ACC112 (cell line): ENCODE measurements around the gene UBAP2.
A peak's percentile ranks its signal among the peaks of the same experiment; 100 is the strongest.

Experiments
- H2AFZ ChIP-seq: fragments of 200-600 bp; sonication (generic); one replicate; pipeline ENCODE4 v1.6.0; 2017; ENCODE audit warnings: antibody characterized with exemption, low read length; ENCODE audit not compliant: unreplicated experiment
- H3K27ac ChIP-seq: fragments of 200-600 bp; sonication (generic); 2 replicates; pipeline ENCODE4 v1.5.1; 2014; ENCODE audit warnings: low read depth, mild to moderate bottlenecking, antibody characterized with exemption, low read length, moderate library complexity
- H3K27me3 ChIP-seq: fragments of 200-600 bp; sonication (generic); 2 replicates; pipeline ENCODE4 v1.6.1; 2014; ENCODE audit warnings: mild to moderate bottlenecking, antibody characterized with exemption, low read length, moderate library complexity, mixed read lengths; ENCODE audit not compliant: insufficient read depth
- H3K36me3 ChIP-seq: fragments of 200-600 bp; sonication (generic); 2 replicates; pipeline ENCODE4 v1.6.1; 2016; ENCODE audit warnings: mild to moderate bottlenecking, antibody characterized with exemption, low read length, moderate library complexity, mixed read lengths; ENCODE audit not compliant: insufficient read depth
- H3K4me1 ChIP-seq: fragments of 200-600 bp; sonication (generic); one replicate; pipeline ENCODE4 v1.6.1; 2016; ENCODE audit warnings: low read length, mixed read lengths; ENCODE audit not compliant: insufficient read depth, unreplicated experiment, control insufficient read depth
- H3K4me3 ChIP-seq: fragments of 200-600 bp; sonication (generic); 2 replicates; pipeline ENCODE4 v1.5.1; 2014; ENCODE audit warnings: mild to moderate bottlenecking, low read depth, low read length
- H3K79me2 ChIP-seq: fragments of 200-600 bp; sonication (generic); one replicate; pipeline ENCODE4 v1.6.0; 2016; ENCODE audit warnings: low read length; ENCODE audit not compliant: control insufficient read depth, unreplicated experiment, insufficient read depth

The UBAP2 gene

DNA sequence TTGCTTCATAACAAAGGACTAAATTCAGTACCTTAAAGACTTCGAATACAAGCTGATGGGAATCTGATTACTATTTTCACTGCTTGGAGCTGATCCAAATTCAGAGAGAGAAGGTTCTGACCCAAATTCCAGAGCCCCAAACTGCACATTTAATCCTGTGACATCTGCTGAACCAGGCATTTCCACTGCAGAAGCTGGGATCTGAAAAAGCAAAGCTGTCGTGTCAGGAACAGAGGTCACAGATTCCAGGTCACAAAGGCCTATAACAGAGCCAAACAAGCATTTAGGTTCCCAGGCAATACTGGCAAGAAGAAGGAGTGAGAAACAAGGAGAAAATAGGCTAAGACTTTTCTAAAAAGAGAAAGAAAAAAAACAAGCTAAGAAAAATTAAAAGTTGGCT lies 105.3 kb downstream of the UBAP2 start:
- H3K79me2 ChIP-seq: peaks cover 10% of the 10 kb centered on the region
- H3K4me3 ChIP-seq: no peak overlapping the region
- H2AFZ ChIP-seq: no peak overlapping the region
- H3K4me1 ChIP-seq: peaks cover 38% of the 10 kb centered on the region
- peaks cover 34% of the 10 kb centered on the region for H3K36me3 ChIP-seq
- H3K27ac ChIP-seq: peak overlapping the region; percentile 77
- no peaks in the 10 kb centered on the region for H3K27me3 ChIP-seq

DNA sequence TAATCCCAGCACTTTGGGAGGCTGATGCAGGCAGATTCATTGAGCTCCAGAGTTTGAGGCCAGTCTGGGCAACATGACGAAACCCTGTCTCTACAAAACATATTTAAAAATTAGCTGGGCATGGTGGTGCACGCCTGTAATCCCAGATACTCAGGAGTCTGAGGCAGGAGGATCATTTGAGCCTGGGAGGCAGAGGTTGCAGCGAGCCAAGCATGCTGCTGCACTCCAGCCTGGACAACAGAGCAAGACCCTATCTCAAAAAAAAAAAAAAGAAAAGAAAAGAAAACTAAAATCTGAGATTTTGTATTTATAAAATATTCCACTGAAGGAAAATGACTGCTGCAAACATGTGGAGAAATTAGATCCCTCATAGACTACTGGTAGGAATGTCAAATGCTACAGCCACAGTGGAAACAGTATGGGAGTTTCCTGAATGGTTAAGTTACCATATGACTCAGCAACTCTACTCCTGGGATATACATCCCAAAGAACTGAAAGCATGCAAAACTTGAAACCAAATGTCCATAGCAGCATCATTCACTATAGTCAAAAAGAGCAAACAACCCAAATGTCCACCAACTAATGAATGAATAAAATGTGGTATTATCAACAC lies 106.1 kb downstream of the UBAP2 start:
- no peak overlapping the region for H3K4me3 ChIP-seq
- H3K79me2 ChIP-seq: peaks cover 10% of the 10 kb centered on the region
- H2AFZ ChIP-seq: no peak overlapping the region
- H3K27ac ChIP-seq: peak overlapping the region; percentile 77
- peaks cover 31% of the 10 kb centered on the region for H3K4me1 ChIP-seq
- peaks cover 31% of the 10 kb centered on the region for H3K36me3 ChIP-seq
- H3K27me3 ChIP-seq: no peaks in the 10 kb centered on the region

DNA sequence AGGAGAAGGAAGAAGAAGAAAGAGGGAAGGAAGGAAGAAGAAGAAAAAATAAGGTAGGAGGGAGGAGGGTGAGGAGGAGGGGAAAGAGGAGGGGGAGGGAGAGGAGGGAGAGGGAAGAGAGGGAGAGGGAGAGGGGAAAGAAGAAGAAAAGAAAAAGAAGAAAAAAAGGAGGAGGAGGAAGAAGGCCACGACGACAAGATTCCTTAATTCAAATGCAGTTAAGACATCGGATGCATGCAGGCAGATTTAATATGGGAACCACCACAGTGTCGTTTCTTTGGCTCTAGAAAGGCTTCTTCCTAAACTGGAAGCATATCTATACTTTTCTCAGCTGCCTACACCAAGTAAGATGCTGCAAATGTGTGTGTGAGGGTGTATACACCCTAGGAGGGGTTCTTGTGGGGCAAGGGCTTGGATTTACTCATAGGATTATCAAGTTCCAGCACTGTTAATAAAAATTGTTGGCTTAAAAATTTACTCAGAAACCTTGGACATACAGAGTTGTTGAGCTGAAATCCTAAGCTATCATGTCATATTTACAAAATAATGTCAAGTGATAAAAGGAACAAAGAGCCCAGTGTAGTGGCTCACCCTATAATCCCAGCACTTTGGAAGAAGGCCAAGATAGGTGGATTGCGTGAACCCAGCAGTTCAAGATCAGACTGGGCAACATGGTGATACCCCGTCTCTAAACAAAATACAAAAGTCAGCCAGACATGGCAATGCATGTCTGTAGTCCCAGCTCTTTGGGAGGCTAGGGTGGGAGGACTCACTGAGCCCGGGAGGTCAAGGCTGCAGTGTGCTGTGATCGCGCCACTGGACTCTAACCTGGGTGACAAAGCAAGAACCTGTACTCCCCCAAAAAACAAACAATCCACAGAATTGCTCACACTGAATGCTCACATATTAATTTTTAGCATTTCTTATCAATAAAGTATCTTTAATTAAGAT lies 108.5 kb downstream of the UBAP2 start:
- H3K27me3 ChIP-seq: no peaks in the 10 kb centered on the region
- H3K27ac ChIP-seq: no peak overlapping the region
- H3K4me3 ChIP-seq: no peak overlapping the region
- peaks cover 37% of the 10 kb centered on the region for H3K36me3 ChIP-seq
- H2AFZ ChIP-seq: no peak overlapping the region
- H3K4me1 ChIP-seq: peaks cover 17% of the 10 kb centered on the region
- peaks cover 6% of the 10 kb centered on the region for H3K79me2 ChIP-seq

DNA sequence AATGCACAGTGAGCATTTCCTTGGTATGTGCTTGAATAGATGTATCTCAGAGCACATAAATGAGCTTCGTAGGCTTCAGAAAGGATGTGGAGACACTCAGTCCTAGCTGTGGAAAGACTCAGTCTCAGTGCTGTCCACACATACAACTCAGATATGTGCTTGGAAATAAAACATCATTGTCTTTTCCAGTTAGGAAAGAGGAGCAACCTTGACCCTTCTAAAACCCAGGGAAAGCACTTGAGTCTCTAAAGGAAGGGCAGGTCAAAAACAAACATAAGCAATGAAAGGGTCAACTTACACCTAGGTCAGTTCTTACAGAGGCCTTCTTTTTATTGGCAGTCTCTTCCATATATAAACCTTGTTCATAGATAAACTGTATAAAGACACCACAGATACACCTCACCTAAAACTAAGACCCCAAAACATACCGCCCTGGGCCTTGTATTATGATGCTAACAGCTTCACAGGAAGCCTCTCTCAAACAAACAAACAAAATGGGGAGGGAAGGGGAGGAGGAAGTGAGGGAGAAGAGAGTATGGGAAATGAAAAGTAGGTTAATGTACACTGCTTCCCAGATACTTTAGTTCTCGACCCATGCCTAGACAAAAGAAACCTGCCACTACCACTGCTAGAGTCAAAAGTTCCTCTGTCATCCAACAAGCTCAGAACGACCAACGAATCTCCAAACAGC lies 114.4 kb downstream of the UBAP2 start:
- H3K27me3 ChIP-seq: no peaks in the 10 kb centered on the region
- no peaks in the 10 kb centered on the region for H3K79me2 ChIP-seq
- H3K36me3 ChIP-seq: peaks cover 33% of the 10 kb centered on the region; the same call in 1 of the 2 replicates
- H3K4me3 ChIP-seq: no peak overlapping the region
- no peak overlapping the region for H3K27ac ChIP-seq
- H3K4me1 ChIP-seq: no peaks in the 10 kb centered on the region
- H2AFZ ChIP-seq: no peak overlapping the region

DNA sequence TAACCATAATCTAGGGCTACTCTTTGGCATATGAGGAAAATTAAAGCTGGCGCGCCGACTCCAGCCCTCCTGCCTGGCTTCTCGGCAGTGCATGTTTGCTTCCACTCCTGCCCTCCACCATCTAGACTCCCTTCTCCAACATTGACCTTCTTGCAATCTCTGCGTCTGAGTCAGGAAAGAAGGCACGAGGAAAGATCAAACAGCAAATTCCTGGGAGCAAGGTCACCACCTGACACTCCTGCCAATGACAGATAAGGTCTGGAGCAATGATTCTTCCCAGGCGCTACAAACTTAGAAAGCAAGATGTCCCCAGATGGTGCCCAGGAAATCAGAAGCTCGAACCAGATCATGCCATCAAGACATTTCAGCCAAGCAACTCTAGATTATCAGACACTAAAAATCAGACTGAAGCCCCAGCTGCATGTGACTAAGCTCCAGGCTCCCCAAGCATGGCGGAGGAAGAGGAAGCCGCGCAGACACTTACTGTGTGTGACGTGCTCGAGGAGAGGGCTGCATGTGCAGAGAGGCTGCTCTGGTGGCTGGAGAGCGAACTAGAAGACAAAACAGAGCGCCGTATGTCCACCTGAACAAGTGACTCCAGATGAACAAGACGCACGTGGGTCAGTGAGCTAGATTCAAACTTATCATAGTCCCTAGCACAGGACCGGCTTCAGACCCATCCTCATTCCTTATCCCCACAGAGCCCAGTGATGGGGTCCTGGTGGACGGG lies 116.4 kb downstream of the UBAP2 start:
- no peaks in the 10 kb centered on the region for H3K27me3 ChIP-seq
- peaks cover 36% of the 10 kb centered on the region; the same call in 1 of the 2 replicates for H3K36me3 ChIP-seq
- no peak overlapping the region for H3K4me3 ChIP-seq
- no peaks in the 10 kb centered on the region for H3K4me1 ChIP-seq
- H3K79me2 ChIP-seq: no peaks in the 10 kb centered on the region
- no peak overlapping the region for H2AFZ ChIP-seq
- H3K27ac ChIP-seq: no peak overlapping the region

DNA sequence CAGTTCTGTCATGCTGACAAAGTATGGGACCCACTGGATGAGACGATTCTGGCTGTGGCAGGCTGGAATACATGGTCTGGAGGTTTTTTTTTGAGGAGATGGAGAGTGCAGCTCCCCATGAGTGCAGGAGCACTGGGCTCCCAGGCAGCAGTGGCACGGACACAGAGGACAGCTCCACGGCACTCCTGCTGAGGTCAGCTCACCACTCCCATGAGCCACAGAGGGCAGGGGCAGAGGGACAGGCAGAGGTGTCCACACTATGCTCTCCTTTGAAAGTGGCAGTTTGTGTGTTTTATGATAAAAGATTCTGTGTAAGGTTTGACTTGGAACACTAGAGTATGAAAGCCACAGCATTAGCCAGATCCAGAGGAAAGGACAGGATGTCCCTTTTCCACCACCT lies 117.4 kb downstream of the UBAP2 start:
- Histone ChIP-seq H3K27ac (no peak overlapping the region), H3K27me3 (no peaks in the 10 kb centered on the region), H3K36me3 (peaks cover 33% of the 10 kb centered on the region; the same call in 1 of the 2 replicates), H2AFZ (no peak overlapping the region), H3K79me2 (no peaks in the 10 kb centered on the region), H3K4me1 (no peaks in the 10 kb centered on the region), H3K4me3 (no peak overlapping the region)

DNA sequence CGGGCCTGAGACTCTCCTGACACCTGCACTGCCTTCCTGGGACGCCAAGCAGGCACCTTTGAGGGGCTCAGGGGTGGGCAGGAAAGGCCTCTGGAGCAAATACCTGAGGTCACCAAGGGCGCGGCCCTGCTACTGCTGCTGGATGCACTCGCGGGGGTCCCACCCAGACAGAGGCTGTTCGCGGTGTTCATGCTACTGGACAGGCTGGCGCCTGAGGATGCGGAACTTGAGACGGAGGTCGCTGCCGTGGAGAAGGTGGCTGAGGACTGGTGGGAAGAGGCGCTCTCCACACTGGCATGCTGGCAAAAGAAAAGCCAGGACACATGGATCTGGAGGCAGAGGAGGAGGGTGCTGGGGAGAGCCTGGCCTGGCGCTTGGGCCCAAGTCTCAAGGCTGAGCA lies 121.0 kb downstream of the UBAP2 start:
- Histone ChIP-seq H3K79me2 (no peaks in the 10 kb centered on the region), H3K4me1 (peaks cover 4% of the 10 kb centered on the region), H3K4me3 (no peak overlapping the region), H2AFZ (no peak overlapping the region), H3K36me3 (peaks cover 15% of the 10 kb centered on the region; the same call in 1 of the 2 replicates), H3K27me3 (no peaks in the 10 kb centered on the region), H3K27ac (no peak overlapping the region)

DNA sequence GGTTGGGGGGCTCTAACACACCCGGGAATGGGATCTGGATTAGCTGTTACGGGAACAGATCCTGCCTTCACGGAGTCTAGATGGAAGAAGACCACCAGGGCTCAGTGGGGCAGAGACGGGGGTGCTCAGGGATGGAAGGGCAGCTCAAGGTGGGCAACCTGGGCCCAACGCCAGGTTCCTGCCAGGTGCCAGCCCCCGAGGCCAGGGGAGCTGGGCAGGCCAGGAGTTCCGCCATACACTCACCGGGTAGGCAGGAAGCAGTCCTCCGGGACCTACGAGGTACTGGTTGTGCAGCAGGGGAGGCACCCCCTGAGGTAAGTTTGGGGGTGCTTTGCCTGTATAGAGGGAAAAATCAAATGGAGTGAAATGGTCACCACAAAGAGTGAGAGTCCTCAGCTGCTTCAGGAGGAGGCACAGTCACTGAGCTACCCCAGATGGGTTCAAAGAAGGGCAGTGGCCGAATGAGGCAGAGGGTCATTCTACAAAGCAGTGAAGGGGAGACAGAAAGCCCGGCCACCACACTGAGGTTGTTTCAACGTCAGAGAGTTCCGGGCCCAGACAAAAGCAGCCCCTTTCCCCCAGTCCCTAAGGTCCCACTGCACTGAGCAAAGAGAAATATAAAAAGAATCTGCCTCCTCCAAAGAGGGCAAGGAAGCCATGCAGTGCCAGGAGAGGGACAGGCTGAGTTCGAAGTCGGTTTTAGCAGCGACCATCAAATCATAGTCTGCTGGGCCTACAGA lies 121.8 kb downstream of the UBAP2 start:
- Histone ChIP-seq H2AFZ (no peak overlapping the region), H3K27me3 (no peaks in the 10 kb centered on the region), H3K79me2 (no peaks in the 10 kb centered on the region), H3K27ac (no peak overlapping the region), H3K4me3 (no peak overlapping the region), H3K4me1 (peaks cover 4% of the 10 kb centered on the region), H3K36me3 (peaks cover 13% of the 10 kb centered on the region; the same call in 1 of the 2 replicates)

DNA sequence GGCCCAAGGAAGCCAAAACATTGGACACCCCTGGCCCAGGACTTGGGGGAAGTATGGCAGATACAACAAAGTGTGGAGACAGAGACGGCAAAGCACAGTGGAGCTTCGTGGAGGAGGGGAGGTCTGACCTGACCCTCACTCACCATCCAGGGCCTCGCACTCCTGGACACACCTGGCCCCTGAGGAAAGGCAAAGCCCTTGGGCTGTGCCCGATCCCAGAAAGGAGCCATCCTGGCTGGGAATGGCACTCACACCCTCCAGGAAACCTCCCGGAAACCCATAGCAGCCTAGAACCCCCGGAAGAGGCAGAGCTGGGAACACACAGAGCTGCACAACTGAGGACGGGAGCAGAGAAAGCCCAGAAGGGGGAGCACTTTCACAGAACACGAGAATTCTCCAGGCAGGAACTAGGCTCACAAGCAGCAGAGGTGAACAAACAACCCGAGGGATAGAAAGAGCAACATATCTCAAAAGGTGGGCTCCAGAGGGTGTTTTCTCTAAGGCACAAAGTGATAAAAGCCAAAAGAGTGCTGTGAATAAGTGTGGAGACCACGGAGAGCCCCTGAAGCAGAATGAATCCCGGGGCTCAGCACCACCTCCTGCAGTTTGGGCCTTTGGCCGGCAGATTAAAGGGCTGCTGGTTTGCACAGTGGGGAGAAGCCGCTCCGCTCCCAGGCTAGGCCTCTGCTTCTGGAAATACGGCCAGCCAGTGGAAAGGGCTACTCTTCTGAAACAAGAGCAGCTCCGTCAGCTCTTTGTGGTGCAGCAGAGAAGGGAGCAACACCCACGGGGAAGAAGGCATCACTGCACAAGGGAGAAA lies 123.5 kb downstream of the UBAP2 start:
- Histone ChIP-seq H3K4me1 (peaks cover 4% of the 10 kb centered on the region), H2AFZ (no peak overlapping the region), H3K79me2 (no peaks in the 10 kb centered on the region), H3K4me3 (no peak overlapping the region), H3K27ac (no peak overlapping the region), H3K27me3 (no peaks in the 10 kb centered on the region), H3K36me3 (peaks cover 15% of the 10 kb centered on the region; the same call in 1 of the 2 replicates)
